ENCODE data around the gene CRCP.

The CRCP gene

GRCh38 chr7:66193146-66193725 is 78.6 kb downstream of the CRCP start:
- Histone ChIP-seq H3K9me2 (ENCODE audit: low read depth, low read length) (no peaks in the 10 kb centered on the region), H3F3A (ENCODE audit: insufficient read depth, low read length) (no peaks in the 10 kb centered on the region), H3K79me2 (ENCODE audit: insufficient read depth, low read length) (no peaks in the 10 kb centered on the region), H3K4me3 (ENCODE audit: low read depth, low read length, poor library complexity, severe bottlenecking) (no peak overlapping the region), H3K36me3 (ENCODE audit: insufficient read depth, low read length) (no peaks in the 10 kb centered on the region), H2AFZ (ENCODE audit: low read length) (no peak overlapping the region), H3K4me2 (ENCODE audit: low read length) (no peak overlapping the region), H3K27ac (ENCODE audit: low read depth, low read length, poor library complexity, severe bottlenecking) (no peak overlapping the region), H4K20me1 (ENCODE audit: insufficient read depth, low read length) (no peaks in the 10 kb centered on the region), H3K27me3 (ENCODE audit: insufficient read depth, low read length) (peaks cover 12% of the 10 kb centered on the region; the same call in 1 of the 2 replicates), H3K9me3 (ENCODE audit: low read length) (no peaks in the 10 kb centered on the region), H3K4me1 (ENCODE audit: insufficient read depth, low read length, severe bottlenecking) (no peaks in the 10 kb centered on the region), H3K9ac (ENCODE audit: low read length) (no peak overlapping the region)
- TF ChIP-seq EZH2 (IDR thresholded peaks at IDR 0.05; ENCODE audit: borderline replicate concordance, low read length) = no peak
- TF ChIP-seq CTCF (IDR thresholded peaks at IDR 0.05; ENCODE audit: low read length) = no peak

- H2AFZ ChIP-seq (ENCODE audit: low read length) = no peak overlapping the region
- no peak for TF ChIP-seq EZH2 (IDR thresholded peaks at IDR 0.05; ENCODE audit: borderline replicate concordance, low read length)
- TF ChIP-seq CTCF (IDR thresholded peaks at IDR 0.05; ENCODE audit: low read length) = no peak
- H3K4me2 ChIP-seq (ENCODE audit: low read length) = no peak overlapping the region
These were observed 83.8 kb downstream of the CRCP start for GRCh38 chr7:66198469-66198868.

DNA sequence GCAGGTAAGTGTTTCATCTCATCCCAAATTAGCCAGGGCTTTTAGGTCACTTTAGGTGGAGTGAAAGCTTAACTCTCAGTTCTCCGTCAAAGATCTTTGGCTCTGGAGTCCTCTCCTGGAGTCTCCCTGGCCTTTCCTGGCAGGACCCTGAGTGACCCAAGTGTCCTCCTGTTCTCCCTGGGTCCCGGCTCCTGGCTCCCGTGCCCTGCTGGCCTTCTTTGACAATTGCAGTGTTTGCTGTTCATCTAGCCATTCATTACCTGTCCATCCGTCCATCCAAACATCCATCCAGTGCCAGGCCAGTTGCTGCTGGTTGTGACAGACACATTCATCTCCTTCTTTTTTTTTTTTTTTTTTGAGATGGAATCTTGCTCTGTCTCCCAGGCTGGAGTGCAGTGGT is 84.3 kb downstream of the CRCP start:
- no peaks in the 10 kb centered on the region for H3K9me3 ChIP-seq (ENCODE audit: low read length)
- H3K36me3 ChIP-seq (ENCODE audit: insufficient read depth, low read length) = no peaks in the 10 kb centered on the region
- no peak overlapping the region for H3K27ac ChIP-seq (ENCODE audit: low read depth, low read length, poor library complexity, severe bottlenecking)
- H3K4me1 ChIP-seq (ENCODE audit: insufficient read depth, low read length, severe bottlenecking) = no peaks in the 10 kb centered on the region
- H3K9ac ChIP-seq (ENCODE audit: low read length) = no peak overlapping the region
- H3K27me3 ChIP-seq (ENCODE audit: insufficient read depth, low read length) = 0 out of 2 replicates have a peak, but pooled peaks cover 3% of the 10 kb centered on the region
- H3K4me3 ChIP-seq (ENCODE audit: low read depth, low read length, poor library complexity, severe bottlenecking) = no peak overlapping the region
- H2AFZ ChIP-seq (ENCODE audit: low read length) = no peak overlapping the region
- H3K9me2 ChIP-seq (ENCODE audit: low read depth, low read length) = no peaks in the 10 kb centered on the region
- H3K4me2 ChIP-seq (ENCODE audit: low read length) = no peak overlapping the region
- no peak for TF ChIP-seq CTCF (IDR thresholded peaks at IDR 0.05; ENCODE audit: low read length)
- no peak for TF ChIP-seq EZH2 (IDR thresholded peaks at IDR 0.05; ENCODE audit: borderline replicate concordance, low read length)
- no peaks in the 10 kb centered on the region for H3K79me2 ChIP-seq (ENCODE audit: insufficient read depth, low read length)
- H4K20me1 ChIP-seq (ENCODE audit: insufficient read depth, low read length) = no peaks in the 10 kb centered on the region
- H3F3A ChIP-seq (ENCODE audit: insufficient read depth, low read length) = no peaks in the 10 kb centered on the region

More at GRCh38 chr7:66198469-66198868, 83.8 kb downstream of the CRCP start:
- Histone ChIP-seq H3F3A (ENCODE audit: insufficient read depth, low read length) (no peaks in the 10 kb centered on the region), H3K27me3 (ENCODE audit: insufficient read depth, low read length) (0 out of 2 replicates have a peak, but pooled peaks cover 3% of the 10 kb centered on the region), H4K20me1 (ENCODE audit: insufficient read depth, low read length) (no peaks in the 10 kb centered on the region), H3K79me2 (ENCODE audit: insufficient read depth, low read length) (no peaks in the 10 kb centered on the region), H3K9me2 (ENCODE audit: low read depth, low read length) (no peaks in the 10 kb centered on the region), H3K9ac (ENCODE audit: low read length) (no peak overlapping the region), H3K4me3 (ENCODE audit: low read depth, low read length, poor library complexity, severe bottlenecking) (no peak overlapping the region), H3K9me3 (ENCODE audit: low read length) (no peaks in the 10 kb centered on the region), H3K27ac (ENCODE audit: low read depth, low read length, poor library complexity, severe bottlenecking) (no peak overlapping the region), H3K36me3 (ENCODE audit: insufficient read depth, low read length) (no peaks in the 10 kb centered on the region), H3K4me1 (ENCODE audit: insufficient read depth, low read length, severe bottlenecking) (no peaks in the 10 kb centered on the region)
